Caco-2 (cell line): Measurements from ENCODE around the gene ARHGAP8. TPM values are rescaled to one million over a fixed set of nuclear protein-coding genes. Genes with fewer than 3 reads are reported as not detected.

Experiments used
- BruUV-seq: library from RNA; stranded (reverse); fragments of 400-500 nt; replicated peaks from 2 replicates; lab custom pipeline; 2021; lab: Mats Ljungman, UMichigan
- CTCF ChIA-PET: fragments of 300-600 bp; sonication (Branson Sonifier 250); formaldehyde crosslinking; loops from one replicate; lab custom pipeline; 2022; ENCODE audit warnings: antibody characterized with exemption; lab: Charles Lee
- POLR2A ChIA-PET: fragments of 300-600 bp; sonication (Branson Sonifier 250); formaldehyde crosslinking; loops from one replicate; lab custom pipeline; 2022; ENCODE audit warnings: antibody characterized with exemption; lab: Charles Lee
- DNase-seq, 2 experiments: peaks; one replicate each; pipeline versions ENCODE4 v3.0.0 to v3.0.0-alpha.2; 2020 to 2022
- H3K27me3 ChIP-seq: replicated peaks from 2 replicates; pipeline ENCODE4 v1.6.0; 2011; ENCODE audit warnings: low read length; ENCODE audit not compliant: control insufficient read depth, insufficient read depth
- H3K36me3 ChIP-seq: 2 replicates; pipeline ENCODE4 v1.5.1; 2011; ENCODE audit warnings: low read length; ENCODE audit not compliant: control insufficient read depth, insufficient read depth
- H3K4me1 ChIP-seq: fragments of 250-450 bp; sonication (Bioruptor Pico); 2 replicates; pipeline ENCODE4 v1.5.1; 2020; ENCODE audit warnings: mild to moderate bottlenecking
- H3K4me3 ChIP-seq: 2 replicates; pipeline ENCODE4 v1.5.1; 2011; ENCODE audit warnings: low read depth, mild to moderate bottlenecking, control low read depth, low read length
- H3K9me3 ChIP-seq: fragments of 250-450 bp; sonication (Bioruptor Pico); 2 replicates; pipeline ENCODE4 v1.5.1; 2020; ENCODE audit warnings: mild to moderate bottlenecking, moderate library complexity
- H3K27ac Mint-ChIP-seq: one replicate; pipeline ENCODE4 v1.8.0; 2022; ENCODE audit warnings: mixed read lengths; ENCODE audit not compliant: unreplicated experiment
- H3K27me3 Mint-ChIP-seq: one replicate; pipeline ENCODE4 v1.8.0; 2022; ENCODE audit warnings: mixed read lengths; ENCODE audit not compliant: insufficient read depth, unreplicated experiment
- H3K36me3 Mint-ChIP-seq: one replicate; pipeline ENCODE4 v1.8.0; 2022; ENCODE audit warnings: mild to moderate bottlenecking, mixed read lengths; ENCODE audit not compliant: insufficient read depth, unreplicated experiment
- H3K4me1 Mint-ChIP-seq: one replicate; pipeline ENCODE4 v1.8.0; 2022; ENCODE audit warnings: low read depth, mixed read lengths; ENCODE audit not compliant: unreplicated experiment
- H3K4me3 Mint-ChIP-seq: one replicate; pipeline ENCODE4 v1.8.0; 2022; ENCODE audit warnings: mild to moderate bottlenecking, moderate library complexity, mixed read lengths; ENCODE audit not compliant: unreplicated experiment
- H3K9me3 Mint-ChIP-seq: one replicate; pipeline ENCODE4 v1.8.0; 2022; ENCODE audit warnings: mixed read lengths; ENCODE audit not compliant: unreplicated experiment
- intact Hi-C: fragments of 100-400 bp; cut with micrococcal nuclease; formaldehyde crosslinking; loops from one replicate; pipeline ENCODE4 v1.10.0; 2022; ENCODE audit not compliant: unreplicated experiment
- total RNA-seq: library from RNA; stranded (reverse); gene quantifications from 2 replicates; pipeline ENCODE4 v1.2.3, GENCODE V29; 2022
- TF ChIP-seq, protein P1 (sequence below), 2 experiments: fragments of 200-600 bp in 1 of 2; IDR thresholded peaks; 1 replicate in 1 of 2; 2 replicates in 1 of 2; pipeline versions ENCODE4 v1.5.1 to v1.8.0; 2011 to 2022; ENCODE audit warnings: antibody characterized with exemption in 1 of 2, control low read depth in 1 of 2, inconsistent platforms in 1 of 2, low read depth in 1 of 2, low read length in 1 of 2, mild to moderate bottlenecking in 1 of 2, moderate library complexity in 1 of 2; ENCODE audit not compliant: insufficient read depth in 1 of 2, severe bottlenecking in 1 of 2, unreplicated experiment in 1 of 2

Gene ARHGAP8
- total RNA-seq, 1 experiment from 2014 or later, result 81.5 TPM

DNA sequence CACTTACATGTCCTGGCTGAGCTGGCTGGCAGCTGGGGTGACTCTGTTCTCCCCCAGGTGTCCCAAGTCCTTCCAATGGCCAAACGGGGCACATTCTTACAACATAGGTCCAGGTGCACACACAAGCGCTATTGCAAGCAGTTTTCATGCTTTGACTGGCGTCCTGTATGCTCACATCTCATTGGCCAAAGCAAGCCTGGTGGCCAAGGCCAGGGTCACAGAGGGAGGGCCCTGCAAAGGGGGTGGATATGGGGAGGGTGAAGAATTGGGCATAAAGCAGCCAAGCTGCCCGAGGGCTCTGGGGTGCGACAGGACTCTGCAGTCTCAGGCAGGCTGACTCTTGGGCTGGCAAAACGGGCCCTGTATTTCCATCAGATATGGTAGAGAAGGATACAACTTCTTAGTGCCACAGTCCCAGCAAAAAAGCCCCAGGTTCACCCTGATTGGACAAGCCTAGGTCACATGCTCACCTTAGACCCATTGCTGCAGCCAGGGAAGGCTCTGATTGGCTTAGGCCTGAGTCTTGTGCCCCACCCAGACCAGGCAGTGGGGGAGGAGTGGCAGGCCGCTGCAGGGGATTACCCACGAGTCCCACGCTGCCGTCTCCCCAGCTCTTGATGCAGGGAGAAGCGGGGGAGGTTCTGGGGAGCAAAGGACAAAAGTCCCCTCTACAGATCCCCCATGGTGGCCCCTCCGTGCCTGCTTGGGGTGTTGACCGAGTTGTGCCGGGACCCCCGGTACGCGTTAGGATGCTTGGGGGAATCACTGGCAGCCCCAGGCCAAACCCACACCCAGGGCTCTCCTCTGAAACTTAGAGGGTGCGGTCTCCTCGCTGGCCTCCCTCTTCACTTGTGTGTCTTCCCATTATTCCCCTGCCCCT, 110.8 kb downstream of the ARHGAP8 start:
- Mint-ChIP-seq H3K4me3 (no peak overlapping the region), H3K9me3 (no peaks in the 10 kb centered on the region), H3K36me3 (peaks cover 41% of the 10 kb centered on the region), H3K4me1 (no peaks in the 10 kb centered on the region), H3K27ac (no peak overlapping the region), H3K27me3 (no peaks in the 10 kb centered on the region)
- Histone ChIP-seq H3K4me3 (no peak overlapping the region), H3K9me3 (no peaks in the 10 kb centered on the region), H3K4me1 (no peaks in the 10 kb centered on the region), H3K36me3 (no peaks in the 10 kb centered on the region), H3K27me3 (no peaks in the 10 kb centered on the region)
- POLR2A ChIA-PET, result no interaction called here
- no TSS peak for BruUV-seq
- TF ChIP-seq, protein P1, sequence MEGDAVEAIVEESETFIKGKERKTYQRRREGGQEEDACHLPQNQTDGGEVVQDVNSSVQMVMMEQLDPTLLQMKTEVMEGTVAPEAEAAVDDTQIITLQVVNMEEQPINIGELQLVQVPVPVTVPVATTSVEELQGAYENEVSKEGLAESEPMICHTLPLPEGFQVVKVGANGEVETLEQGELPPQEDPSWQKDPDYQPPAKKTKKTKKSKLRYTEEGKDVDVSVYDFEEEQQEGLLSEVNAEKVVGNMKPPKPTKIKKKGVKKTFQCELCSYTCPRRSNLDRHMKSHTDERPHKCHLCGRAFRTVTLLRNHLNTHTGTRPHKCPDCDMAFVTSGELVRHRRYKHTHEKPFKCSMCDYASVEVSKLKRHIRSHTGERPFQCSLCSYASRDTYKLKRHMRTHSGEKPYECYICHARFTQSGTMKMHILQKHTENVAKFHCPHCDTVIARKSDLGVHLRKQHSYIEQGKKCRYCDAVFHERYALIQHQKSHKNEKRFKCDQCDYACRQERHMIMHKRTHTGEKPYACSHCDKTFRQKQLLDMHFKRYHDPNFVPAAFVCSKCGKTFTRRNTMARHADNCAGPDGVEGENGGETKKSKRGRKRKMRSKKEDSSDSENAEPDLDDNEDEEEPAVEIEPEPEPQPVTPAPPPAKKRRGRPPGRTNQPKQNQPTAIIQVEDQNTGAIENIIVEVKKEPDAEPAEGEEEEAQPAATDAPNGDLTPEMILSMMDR (IDR thresholded peaks at IDR 0.05; ENCODE audit: insufficient read depth in 1 of 2, low read depth in 1 of 2, low read length in 1 of 2, severe bottlenecking in 1 of 2, unreplicated experiment in 1 of 2), result no peak
- CTCF ChIA-PET, result no interaction called here
- DNase-seq, result peak; percentile 15 to 55
- intact Hi-C loops, result no loop called here

DNA sequence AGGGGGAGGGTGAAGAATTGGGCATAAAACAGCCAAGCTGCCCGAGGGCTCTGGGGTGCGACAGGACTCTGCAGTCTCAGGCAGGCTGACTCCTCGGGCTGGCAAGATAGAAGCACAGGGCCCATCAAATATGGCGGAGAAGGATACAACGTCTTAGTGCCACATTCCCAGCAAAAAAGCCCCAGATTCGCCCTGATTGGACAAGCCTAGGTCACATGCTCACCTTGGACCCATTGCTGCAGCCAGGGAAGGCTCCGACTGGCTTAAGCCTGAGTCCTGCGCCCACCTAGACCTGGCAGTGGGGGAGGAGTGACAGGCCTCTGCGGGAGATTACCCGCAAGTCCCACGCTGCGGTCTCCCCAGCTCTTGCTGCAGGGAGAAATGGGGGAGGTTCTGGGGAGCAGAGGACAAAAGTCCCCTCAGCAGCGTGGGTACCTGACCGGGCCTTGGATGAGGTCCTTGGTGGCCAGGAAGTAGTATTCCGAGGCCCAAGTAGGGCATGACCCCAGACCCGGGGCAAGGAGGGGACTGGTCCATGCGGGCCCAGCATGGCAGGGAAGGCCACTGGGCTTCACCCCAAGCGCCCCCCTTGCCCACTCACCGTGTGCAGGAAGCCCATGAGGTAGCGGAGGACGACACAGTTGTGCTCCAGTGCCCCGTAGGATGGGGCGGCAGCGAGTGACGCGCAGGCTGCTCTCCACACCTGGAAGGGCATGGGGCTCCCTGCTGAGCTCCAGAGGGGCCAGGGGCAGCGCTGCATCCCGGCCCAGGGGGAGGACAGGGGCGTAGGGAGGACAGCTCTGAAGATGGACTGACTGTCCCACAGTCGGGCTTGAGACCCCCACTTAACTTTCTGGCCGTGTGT, 113.0 kb downstream of the ARHGAP8 start:
- no peaks in the 10 kb centered on the region for H3K27me3 ChIP-seq
- Mint-ChIP-seq H3K36me3 (peaks cover 37% of the 10 kb centered on the region), H3K4me1 (no peaks in the 10 kb centered on the region), H3K9me3 (no peaks in the 10 kb centered on the region), H3K27ac (no peak overlapping the region), H3K4me3 (no peak overlapping the region), H3K27me3 (no peaks in the 10 kb centered on the region)
- H3K4me3 ChIP-seq, result no peak overlapping the region
- no peaks in the 10 kb centered on the region for H3K36me3 ChIP-seq
- intact Hi-C loops, result no loop called here
- 0 out of 2 replicates have a peak, but pooled peaks cover 3% of the 10 kb centered on the region for H3K4me1 ChIP-seq
- DNase-seq, result no peak
- ChIA-PET POLR2A (no interaction called here), CTCF (no interaction called here)
- TF ChIP-seq, protein P1 (IDR thresholded peaks at IDR 0.05; ENCODE audit: insufficient read depth in 1 of 2, low read depth in 1 of 2, low read length in 1 of 2, severe bottlenecking in 1 of 2, unreplicated experiment in 1 of 2), result no peak
- H3K9me3 ChIP-seq, result no peaks in the 10 kb centered on the region
- no TSS peak for BruUV-seq

DNA sequence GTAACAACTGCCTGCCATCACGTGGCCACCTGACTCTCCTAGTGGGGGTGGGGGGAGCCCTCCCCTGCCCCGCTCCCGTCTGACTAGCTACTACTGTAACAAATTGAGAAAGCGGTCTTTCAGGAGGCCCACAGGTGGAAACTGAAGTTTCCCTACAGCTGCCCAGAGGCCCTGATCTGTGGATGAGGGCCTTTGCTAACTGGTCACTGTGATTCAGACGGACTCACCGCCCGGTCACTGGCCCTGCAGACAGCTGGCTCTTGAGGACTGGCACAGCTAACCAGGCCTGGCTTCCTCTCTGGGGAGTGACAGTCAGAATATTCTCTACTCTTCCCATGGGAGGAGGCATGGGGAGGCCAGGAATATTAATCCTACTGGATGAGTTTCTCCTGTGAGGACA, 116.8 kb downstream of the ARHGAP8 start:
- no peaks in the 10 kb centered on the region for H3K4me1 Mint-ChIP-seq
- Histone ChIP-seq H3K36me3 (no peaks in the 10 kb centered on the region), H3K4me3 (no peak overlapping the region), H3K9me3 (no peaks in the 10 kb centered on the region), H3K4me1 (0 out of 2 replicates have a peak, but pooled peaks cover 3% of the 10 kb centered on the region), H3K27me3 (no peaks in the 10 kb centered on the region)
- no peak for DNase-seq
- no peak overlapping the region for H3K4me3 Mint-ChIP-seq
- H3K27ac Mint-ChIP-seq, result no peak overlapping the region
- H3K9me3 Mint-ChIP-seq, result no peaks in the 10 kb centered on the region
- ChIA-PET POLR2A (no interaction called here), CTCF (no interaction called here)
- H3K27me3 Mint-ChIP-seq, result peaks cover 2% of the 10 kb centered on the region
- BruUV-seq, result no TSS peak
- intact Hi-C loops, result no loop called here
- H3K36me3 Mint-ChIP-seq, result peaks cover 20% of the 10 kb centered on the region
- TF ChIP-seq, protein P1 (IDR thresholded peaks at IDR 0.05; ENCODE audit: insufficient read depth in 1 of 2, low read depth in 1 of 2, low read length in 1 of 2, severe bottlenecking in 1 of 2, unreplicated experiment in 1 of 2), result no peak
